Measurements from ENCODE around the gene ORC5.

ORC5 gene

GRCh38 chr7:104124469-104124868 is 83.3 kb downstream of the ORC5 start:
- DNase-seq: no peak

GRCh38 chr7:104123786-104124185 is 84.0 kb downstream of the ORC5 start:
- DNase-seq: no peak

- DNase-seq: no peak
These were observed 94.0 kb downstream of the ORC5 start for GRCh38 chr7:104113788-104114187.

- DNase-seq: no peak
These were observed 95.2 kb downstream of the ORC5 start for GRCh38 chr7:104112623-104113022.

GRCh38 chr7:104111271-104111670 is 96.5 kb downstream of the ORC5 start:
- no peak for DNase-seq

GRCh38 chr7:104106108-104106905 is 101.5 kb downstream of the ORC5 start:
- no peak for DNase-seq

- no peak for DNase-seq
These were observed 108.9 kb downstream of the ORC5 start for GRCh38 chr7:104098890-104099289.

- DNase-seq: no peak
These were observed 111.1 kb downstream of the ORC5 start for GRCh38 chr7:104096683-104097082.

GRCh38 chr7:104093127-104093526 is 114.7 kb downstream of the ORC5 start:
- no peak for DNase-seq

GRCh38 chr7:104091242-104091641 is 116.6 kb downstream of the ORC5 start:
- no peak for DNase-seq

- no peak for DNase-seq
These were observed 118.2 kb downstream of the ORC5 start for GRCh38 chr7:104089612-104090011.

GRCh38 chr7:104089061-104089460 is 118.8 kb downstream of the ORC5 start:
- no peak for DNase-seq
